Measurements from ENCODE around the gene SPSB4.

DNA sequence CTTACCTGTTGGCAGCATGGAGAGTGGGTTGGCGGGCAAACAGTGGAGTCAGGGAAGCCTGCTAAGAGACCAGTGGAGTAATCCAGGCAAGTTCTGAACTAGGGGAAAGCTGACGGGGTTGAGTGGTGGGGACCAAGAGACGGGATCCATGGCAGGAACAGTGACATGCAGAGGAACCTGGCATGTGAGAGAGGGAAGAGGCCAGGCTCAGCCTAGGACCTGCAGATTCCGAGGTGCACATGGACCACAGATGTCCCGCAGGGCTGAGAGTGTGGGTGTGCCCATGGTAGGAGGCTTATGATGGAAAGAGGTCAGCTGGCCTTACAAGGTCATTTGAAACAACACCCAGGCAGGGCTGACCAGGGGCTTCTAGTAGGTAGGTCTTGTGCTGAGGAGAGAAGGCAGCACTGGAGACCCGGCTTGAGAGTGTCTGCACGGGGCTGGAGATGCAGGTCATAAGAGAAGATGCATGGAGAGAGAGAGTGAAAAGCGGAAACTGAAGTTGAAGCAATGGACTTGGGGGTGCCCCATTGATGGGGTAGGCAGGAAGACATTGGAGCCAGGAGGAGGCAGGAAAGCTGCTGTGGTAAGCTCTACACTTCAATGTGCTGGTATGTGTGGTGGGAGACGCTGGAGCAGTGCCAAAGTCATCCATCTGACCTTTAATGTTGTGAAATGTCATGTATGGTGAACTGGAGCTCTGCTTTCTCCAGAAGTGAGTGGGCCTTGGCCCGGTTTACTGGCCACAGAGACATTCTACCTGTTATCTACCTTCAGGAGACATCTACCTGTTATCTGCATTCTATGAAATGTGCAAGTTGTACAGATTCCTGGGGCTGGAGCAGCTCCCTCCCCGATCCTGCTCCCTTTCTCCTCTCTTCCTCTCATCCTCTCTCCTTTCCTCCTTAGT lies 4.6 kb downstream of the SPSB4 start:
- TF ChIP-seq CTCF (IDR thresholded peaks at IDR 0.05; ENCODE audit: low read length) (no peak), EZH2 (optimal IDR thresholded peaks at IDR 0.05; ENCODE audit: low read depth, low read length) (no peak), EZH2phosphoT487 (IDR thresholded peaks at IDR 0.05; ENCODE audit: low read length) (no peak)

Measured in MM.1S (cell line).